Fibroblast of skin of scalp (primary cell): ENCODE measurements around the gene BRICD5.
"Not testable (repeated sequence)": the region's sequence is repeated elsewhere in the genome, so short reads cannot be mapped to it uniquely, and the experiment has no call there.

ENCODE experiments used
- DNase-seq: peaks from one replicate; pipeline ENCODE4 v3.0.0-alpha.2; 2013

Gene BRICD5

DNA sequence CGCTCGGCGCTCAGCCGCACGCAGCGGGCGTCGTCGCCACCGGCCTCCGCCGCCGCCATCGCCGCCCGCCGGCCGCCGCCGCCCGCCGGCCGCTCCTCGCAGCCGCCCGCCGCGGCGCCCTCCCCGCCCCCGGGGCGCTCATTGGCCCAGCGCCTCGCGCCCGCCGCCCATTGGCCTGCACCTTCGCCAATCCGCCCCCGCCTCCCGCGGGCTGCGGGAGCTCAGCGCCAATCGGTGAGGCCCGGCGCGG lies 4.0 kb upstream of the BRICD5 start, which contains the start of gene PGP:
PGP (minus strand) TSS at position 122 of the 250 bp plus-strand sequence; CDS start at position 59, 63 bp downstream.
- DNase-seq = no peak

DNA sequence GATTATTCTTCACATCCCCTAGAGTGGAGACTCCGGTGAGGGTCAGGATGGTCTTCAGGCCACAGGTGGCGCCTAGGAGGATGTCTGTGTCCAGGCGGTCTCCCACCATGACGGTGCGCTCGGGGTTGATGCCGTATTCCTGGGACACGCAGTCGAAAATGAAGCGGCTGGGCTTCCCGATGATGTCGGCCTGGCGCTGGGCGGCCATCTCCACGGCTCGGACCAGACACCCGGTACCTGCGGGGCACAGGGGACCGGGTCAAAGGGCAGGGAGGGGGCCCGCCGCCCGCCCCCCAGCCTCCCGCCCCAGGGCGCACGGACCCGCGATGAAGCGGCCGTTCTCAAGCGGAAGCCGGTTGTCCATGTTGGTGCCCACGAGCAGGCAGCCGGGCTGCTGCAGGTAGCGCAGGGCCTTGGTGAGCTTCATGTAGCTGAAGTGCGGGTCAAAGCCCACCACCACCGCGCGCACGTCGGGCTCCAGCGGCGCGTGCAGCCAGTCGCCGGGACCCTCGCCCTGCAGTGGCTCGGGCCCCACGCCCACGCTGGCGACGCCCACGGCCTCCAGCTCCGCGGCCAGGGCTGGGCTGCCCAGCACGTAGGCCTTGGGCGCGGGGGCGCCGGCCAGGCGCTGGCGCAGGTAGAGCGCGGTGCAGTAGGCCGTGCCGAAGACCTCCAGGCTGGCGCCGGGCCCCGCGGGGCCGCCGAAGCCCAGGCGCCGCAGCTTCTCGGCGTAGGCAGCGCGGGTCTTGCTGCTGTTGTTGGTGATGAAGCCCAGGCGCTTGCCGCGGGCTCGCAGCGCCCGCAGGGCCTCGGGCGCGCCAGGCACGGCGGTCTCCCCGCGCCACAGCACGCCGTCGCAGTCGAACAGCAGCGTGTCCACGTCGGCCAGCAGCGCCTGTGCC lies 3.4 kb upstream of the BRICD5 start:
- DNase-seq = no peak

DNA sequence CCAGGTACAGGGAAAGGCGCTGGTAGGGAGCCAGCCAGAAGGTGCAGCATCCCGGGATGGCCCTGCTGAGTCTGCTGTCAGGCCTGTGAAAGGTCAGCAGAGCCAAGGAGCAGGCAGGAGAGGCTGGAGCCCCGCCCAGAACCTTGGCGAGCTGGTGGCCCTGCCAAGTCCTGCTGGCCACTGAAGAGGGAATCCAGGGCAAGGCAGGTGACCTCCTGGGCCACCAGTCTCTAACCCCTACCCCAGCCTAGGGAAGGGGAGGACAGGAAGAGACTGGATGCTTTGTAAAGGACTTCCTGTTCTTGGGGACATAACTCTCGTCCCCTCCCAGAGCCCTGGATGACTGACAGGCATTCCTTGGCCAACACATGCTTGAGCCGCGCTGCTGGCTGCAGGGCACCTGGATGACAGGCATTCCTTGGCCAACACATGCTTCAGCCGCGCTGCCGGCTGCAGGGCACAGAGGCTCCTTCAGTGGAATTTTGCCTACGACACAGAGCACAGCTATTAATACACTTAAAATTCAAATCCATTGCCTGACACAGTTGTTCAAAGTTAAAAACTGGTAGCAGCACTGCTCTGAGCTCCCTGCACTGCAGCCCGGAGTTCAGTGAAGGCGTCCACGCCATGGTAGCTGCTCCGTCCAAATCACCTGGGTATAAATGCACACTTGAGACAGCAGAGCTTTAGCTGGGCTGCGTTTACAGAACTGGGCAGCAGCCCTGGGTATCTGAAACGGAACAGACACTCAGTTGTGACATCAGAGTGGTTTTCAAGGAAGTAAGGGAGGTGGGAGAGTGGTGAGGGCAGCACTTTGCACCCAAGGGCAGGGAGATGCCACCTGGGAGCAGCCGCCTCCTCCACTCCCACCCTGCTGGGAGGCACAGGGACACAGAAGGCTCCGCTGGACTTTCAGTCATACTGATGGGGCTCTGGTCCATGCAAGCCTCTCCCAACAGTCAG lies 2.0 kb upstream of the BRICD5 start:
- no peak for DNase-seq

DNA sequence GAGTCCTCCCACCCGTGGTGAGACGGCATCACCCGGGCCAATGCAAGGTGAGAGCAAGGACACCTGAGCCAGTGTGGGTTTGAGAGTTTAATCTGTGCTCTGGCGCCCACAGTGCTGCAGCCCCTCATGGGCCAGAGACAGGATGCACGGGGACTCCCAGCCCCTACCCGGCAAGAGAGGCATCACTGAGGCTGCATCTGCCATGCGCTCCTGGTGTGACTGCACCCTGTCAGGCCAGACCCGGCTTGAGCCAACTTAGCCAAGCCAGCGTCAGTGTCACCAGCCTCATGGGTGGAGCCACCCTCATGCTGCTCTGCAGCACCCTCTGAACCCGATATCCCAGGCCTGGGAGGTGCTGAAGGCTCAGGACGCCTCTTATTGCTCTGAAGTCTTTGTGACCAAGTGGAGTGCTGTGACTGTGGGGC lies 1.3 kb upstream of the BRICD5 start:
- DNase-seq = no peak

- no peak for DNase-seq
These were observed 692 bp downstream of the BRICD5 start for GRCh38 chr16:2210009-2210332.

DNA sequence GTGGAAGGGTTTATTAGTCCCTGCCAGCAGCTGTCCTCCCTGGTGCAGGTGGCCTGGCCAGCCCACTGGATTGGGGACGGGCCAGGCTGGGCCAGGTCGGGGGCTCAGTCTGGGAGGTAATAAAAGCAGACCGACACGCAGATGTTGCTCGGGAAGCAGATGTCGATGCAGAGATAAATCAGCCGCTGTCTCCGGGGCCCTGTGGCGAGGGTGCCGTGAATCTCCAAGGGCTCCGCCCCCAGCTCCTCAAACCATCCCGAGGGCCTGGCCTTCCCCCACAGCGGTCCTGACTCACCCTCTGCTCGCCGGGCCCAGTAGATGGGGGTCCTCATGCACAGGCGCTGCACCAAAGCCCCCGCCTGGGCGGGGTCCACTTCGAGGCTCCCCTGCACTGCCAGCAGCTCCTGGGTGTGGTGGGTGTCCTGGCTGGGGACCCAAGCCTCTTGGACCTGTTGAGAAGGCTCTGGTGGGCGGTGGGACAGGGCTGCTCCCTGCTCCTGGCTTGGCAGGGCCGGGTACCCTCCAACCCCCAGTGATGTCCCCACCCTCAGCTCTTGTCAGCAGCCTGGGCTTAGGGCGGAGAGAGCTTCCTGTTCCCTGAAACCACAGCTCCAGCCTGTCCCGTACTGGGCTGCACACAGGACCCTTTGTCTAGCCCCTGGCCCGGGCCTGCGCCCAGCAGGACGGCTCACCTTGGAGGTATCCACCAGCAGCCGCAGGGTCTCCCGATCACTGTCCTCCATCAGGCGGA lies 1.2 kb downstream of the BRICD5 start:
- DNase-seq = no peak

GRCh38 chr16:2208772-2209171 lies 1.9 kb downstream of the BRICD5 start:
- no peak for DNase-seq

DNA sequence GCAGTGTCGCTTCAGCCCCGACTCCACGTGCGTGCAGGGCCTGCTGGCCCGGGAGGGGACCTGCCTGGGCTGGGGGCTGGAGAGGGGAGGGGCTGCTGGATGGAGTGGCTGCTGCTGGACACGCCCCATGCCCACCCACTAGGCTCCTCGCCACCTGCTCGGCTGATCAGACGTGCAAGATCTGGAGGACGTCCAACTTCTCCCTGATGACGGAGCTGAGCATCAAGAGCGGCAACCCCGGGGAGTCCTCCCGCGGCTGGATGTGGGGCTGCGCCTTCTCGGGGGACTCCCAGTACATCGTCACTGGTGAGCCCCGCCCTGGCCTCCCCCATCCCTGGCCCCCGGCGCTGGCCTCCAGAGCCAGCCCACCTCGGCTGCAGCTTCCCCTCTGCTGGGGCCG lies 2.4 kb downstream of the BRICD5 start:
- DNase-seq = no peak

GRCh38 chr16:2207872-2208271 lies 2.8 kb downstream of the BRICD5 start:
- DNase-seq = no peak

GRCh38 chr16:2206780-2207433 lies 3.8 kb downstream of the BRICD5 start:
- no peak for DNase-seq

DNA sequence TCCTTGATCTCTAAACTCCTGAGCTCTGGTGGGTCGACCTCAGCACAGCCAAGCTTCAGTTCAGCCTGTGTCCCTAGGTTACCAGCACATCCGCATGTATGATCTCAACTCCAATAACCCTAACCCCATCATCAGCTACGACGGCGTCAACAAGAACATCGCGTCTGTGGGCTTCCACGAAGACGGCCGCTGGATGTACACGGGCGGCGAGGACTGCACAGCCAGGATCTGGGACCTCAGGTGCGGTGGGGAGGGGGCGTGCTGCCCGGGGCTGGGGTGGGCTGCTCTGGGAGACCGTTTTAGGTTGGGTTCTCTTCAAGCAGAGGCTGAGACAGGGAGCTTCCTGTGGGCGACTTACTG lies 4.3 kb downstream of the BRICD5 start:
- DNase-seq = no peak

DNA sequence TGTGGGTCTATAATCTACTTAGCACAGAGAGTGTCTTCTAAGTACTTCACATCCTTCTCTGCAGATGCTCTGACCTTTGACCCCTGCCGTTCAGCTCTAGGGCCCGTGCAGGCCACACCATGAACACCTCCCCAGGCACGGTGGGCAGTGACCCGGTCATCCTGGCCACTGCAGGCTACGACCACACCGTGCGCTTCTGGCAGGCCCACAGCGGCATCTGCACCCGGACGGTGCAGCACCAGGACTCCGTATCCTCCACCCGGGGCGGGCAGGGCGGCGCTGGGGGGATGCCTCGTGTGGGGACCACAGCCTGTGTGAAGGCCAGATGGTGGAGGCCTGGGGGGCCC lies 4.7 kb downstream of the BRICD5 start:
- DNase-seq = no peak

DNA sequence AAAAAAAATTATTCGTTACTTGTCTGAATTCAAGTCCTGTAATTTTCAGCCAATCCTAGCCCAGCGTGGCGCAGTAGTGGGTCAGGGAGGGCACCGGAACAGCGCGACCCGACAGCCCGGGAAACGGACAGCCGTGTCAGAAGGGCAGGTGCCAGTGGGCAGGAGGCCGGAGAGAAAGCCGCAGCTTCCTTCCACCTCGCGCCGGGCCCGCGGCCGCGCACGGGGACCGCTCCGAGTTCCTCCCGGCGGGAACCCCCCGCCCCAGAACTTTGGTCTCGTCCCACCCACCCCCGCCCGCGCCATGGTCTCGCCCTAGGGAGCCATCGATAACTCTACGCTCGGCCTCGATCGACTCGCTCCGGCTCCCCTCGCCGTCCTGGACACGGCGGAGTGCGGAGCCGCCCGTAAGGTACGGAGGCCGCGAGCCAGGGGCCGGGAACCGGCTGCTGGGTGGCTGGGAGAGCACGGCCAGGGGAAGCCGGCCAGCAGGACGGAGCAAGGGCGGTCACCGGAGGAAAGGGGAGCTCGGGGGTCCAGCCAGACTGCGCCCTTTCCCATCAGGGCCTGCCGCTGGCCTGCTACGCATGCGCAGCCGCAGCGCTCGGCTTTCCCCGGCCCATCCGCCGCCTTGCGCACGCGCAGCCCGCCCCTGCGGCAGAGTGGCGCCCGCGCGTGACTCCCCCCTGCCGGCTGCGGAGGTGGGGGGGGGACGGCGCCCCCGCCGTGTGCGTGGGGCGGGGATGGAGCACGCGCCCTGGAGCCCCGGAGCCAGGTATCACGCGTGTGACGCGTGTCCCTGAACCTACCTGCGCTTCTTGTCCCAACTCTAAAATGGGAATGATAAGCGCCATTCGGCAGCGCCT lies 5.3 kb downstream of the BRICD5 start, which contains the start of gene MLST8:
MLST8 (plus strand) TSS at position 351 of the 863 bp plus-strand sequence. CDS start 632 bp downstream, outside the sequence.
- peak; percentile 87 for DNase-seq

- no peak for DNase-seq
These were observed 6.1 kb downstream of the BRICD5 start for GRCh38 chr16:2204416-2205103.

GRCh38 chr16:2203119-2203688 lies 7.5 kb downstream of the BRICD5 start:
- not testable (repeated sequence) for DNase-seq

- no peak for DNase-seq
These were observed 10.3 kb downstream of the BRICD5 start for GRCh38 chr16:2200313-2200712.

- no peak for DNase-seq
These were observed 11.0 kb downstream of the BRICD5 start for GRCh38 chr16:2199621-2200139.

GRCh38 chr16:2199095-2199494 lies 11.6 kb downstream of the BRICD5 start:
- no peak for DNase-seq

GRCh38 chr16:2198283-2198682 lies 12.4 kb downstream of the BRICD5 start:
- DNase-seq = no peak

DNA sequence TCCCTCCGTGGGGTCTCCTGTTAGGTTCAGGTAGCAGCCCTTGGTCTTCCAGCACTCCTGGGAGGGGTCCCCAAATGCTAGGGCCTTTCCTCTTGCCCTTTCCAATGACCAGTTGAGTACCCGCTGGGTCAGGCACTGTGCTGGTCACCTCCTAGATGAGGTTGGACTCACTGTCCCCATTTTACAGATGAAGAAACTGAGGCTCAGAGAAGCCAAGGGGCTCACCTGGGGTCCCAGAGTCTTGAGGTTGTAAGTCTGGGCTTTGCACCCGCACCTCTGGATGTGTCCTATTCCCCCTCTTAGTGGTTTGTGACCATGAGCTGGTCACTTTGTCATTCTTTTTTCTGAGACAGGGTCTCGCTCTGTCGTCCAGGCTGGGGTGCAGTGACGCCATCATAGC lies 12.9 kb downstream of the BRICD5 start:
- no peak for DNase-seq
